K562 (cell line): ENCODE measurements around the gene NCAPG2. TPM values are rescaled to one million over a fixed set of nuclear protein-coding genes. Genes with fewer than 3 reads are reported as not detected.

ENCODE experiments used
- AFF4 ChIP-seq: sonication (generic); formaldehyde crosslinking; IDR thresholded peaks from 2 replicates; pipeline ENCODE4 v1.8.0; 2023; ENCODE audit warnings: mild to moderate bottlenecking, missing genetic modification reagents
- CBFB ChIP-seq: sonication (generic); formaldehyde crosslinking; IDR thresholded peaks from 2 replicates; pipeline ENCODE4 v1.4.0; 2020; ENCODE audit warnings: mild to moderate bottlenecking, missing genetic modification reagents
- CXXC5 ChIP-seq: fragments of 250-450 bp; sonication (Bioruptor Pico); IDR thresholded peaks from 2 replicates; pipeline ENCODE4 v1.8.0; 2022; ENCODE audit warnings: inconsistent platforms, mild to moderate bottlenecking, moderate library complexity
- MAFF ChIP-seq: IDR thresholded peaks from 2 replicates; pipeline ENCODE4 v1.6.1; 2012; ENCODE audit warnings: low read length, improper control_type of control experiment
- MGA ChIP-seq: fragments of 450-650 bp; IDR thresholded peaks from 2 replicates; pipeline ENCODE4 v1.6.1; 2016; ENCODE audit warnings: mild to moderate bottlenecking, moderate library complexity
- MLX ChIP-seq, 2 experiments: fragments of 450-650 bp in 1 of 2; sonication (generic) in 1 of 2; formaldehyde crosslinking; conservative IDR thresholded peaks; 2 replicates each; pipeline versions ENCODE4 v1.4.0 to v1.8.1; 2020 to 2022; ENCODE audit warnings: mild to moderate bottlenecking in 1 of 2, missing genetic modification reagents in 1 of 2
- SMARCA4 ChIP-seq: fragments of 450-650 bp; IDR thresholded peaks from 2 replicates; pipeline ENCODE4 v1.6.1; 2016
- SP1 ChIP-seq: sonication (generic); formaldehyde crosslinking; IDR thresholded peaks from 2 replicates; pipeline ENCODE4 v1.8.1; 2022; ENCODE audit warnings: mild to moderate bottlenecking, missing genetic modification reagents
- TCF15 ChIP-seq: fragments of 250-450 bp; sonication (Bioruptor Pico); IDR thresholded peaks from 2 replicates; pipeline ENCODE4 v1.8.0; 2022; ENCODE audit warnings: moderate library complexity, mild to moderate bottlenecking, inconsistent platforms
- polyA plus RNA-seq, 8 experiments: library from polyadenylated mRNA; depleted of rRNA in 4 of 8; stranded (reverse) in 5 of 8; unstranded in 3 of 8; fragments of >200 nt; fragmentation: Nextera tagmentation in 2 of 8; fragmentation: Illumina TruSeq in 1 of 8; extraction: Ambion mirVana in 2 of 8; extraction: Trizol in 1 of 8; gene quantifications; 2 replicates each; pipeline versions ENCODE4 v1.2.1 to v1.2.3, GENCODE V29; 2011 to 2014; ENCODE audit warnings: inconsistent platforms in 1 of 8, missing spikeins in 1 of 8
- total RNA-seq, 7 experiments: library from RNA; depleted of rRNA in 6 of 7; stranded (reverse); fragments of >200 nt in 6 of 7; fragmentation: Illumina TruSeq in 2 of 7; extraction: Trizol in 2 of 7; gene quantifications; 2 replicates each; pipeline versions ENCODE4 v1.2.1 to v1.2.3, GENCODE V29; 2011 to 2021; ENCODE audit warnings: low replicate concordance in 1 of 7

NCAPG2 gene
- total and polyA plus RNA-seq, 9 of the 15 experiments (the other 6 are each of a cell fraction or from before 2014, with no cell fraction given): 21.5 to 127 (median 86.1) TPM

GRCh38 chr7:158740013-158740656, 35.5 kb upstream of the NCAPG2 start (continued):
- peak; percentile 82 for TF ChIP-seq MGA
- TF ChIP-seq MLX (CRISPR knock-in tag; conservative IDR thresholded peaks at IDR 0.05): no peak
- no peak; the same call in 1 of the 2 replicates for TF ChIP-seq SP1 (CRISPR knock-in tag)
- TF ChIP-seq MAFF: 0 out of 2 replicates have a peak, but pooled peaks have one; percentile 8
- 0 out of 2 replicates have a peak, but pooled peaks have one; percentile 18 for TF ChIP-seq AFF4 (CRISPR knock-in tag)
- TF ChIP-seq CXXC5 (CRISPR knock-in tag): peak; percentile 29; the same call in 1 of the 2 replicates
- no peak for TF ChIP-seq TCF15
- no peak for TF ChIP-seq SMARCA4
- TF ChIP-seq CBFB (CRISPR knock-in tag): no peak
